ENCODE results near the gene CYP3A4.
"Not testable (repeated sequence)": the region's sequence is repeated elsewhere in the genome, so short reads cannot be mapped to it uniquely, and the experiment has no call there.

CYP3A4 gene

GRCh38 chr7:99820408-99821027 lies 36.5 kb upstream of the CYP3A4 start:
- Mint-ChIP-seq H3K4me3 (no peak overlapping the region), H3K27me3 (ENCODE audit: low read depth) (peaks cover 2% of the 10 kb centered on the region), H3K9me3 (peaks cover 4% of the 10 kb centered on the region), H3K4me1 (peaks cover 7% of the 10 kb centered on the region), H3K36me3 (ENCODE audit: low read depth) (no peaks in the 10 kb centered on the region), H3K27ac (no peak overlapping the region)
- no peak for TF ChIP-seq CTCF (IDR thresholded peaks at IDR 0.05; ENCODE audit: unreplicated experiment in 3 of 3)

GRCh38 chr7:99808766-99809165 lies 24.8 kb upstream of the CYP3A4 start:
- TF ChIP-seq CTCF (IDR thresholded peaks at IDR 0.05; ENCODE audit: unreplicated experiment in 3 of 3), result no peak
- H3K27ac Mint-ChIP-seq, result no peak overlapping the region

GRCh38 chr7:99806839-99807478 lies 23.0 kb upstream of the CYP3A4 start:
- H3K4me1 Mint-ChIP-seq, result no peaks in the 10 kb centered on the region
- no peak for TF ChIP-seq CTCF (IDR thresholded peaks at IDR 0.05; ENCODE audit: unreplicated experiment in 3 of 3)
- no peaks in the 10 kb centered on the region for H3K36me3 Mint-ChIP-seq (ENCODE audit: low read depth)
- H3K27me3 Mint-ChIP-seq (ENCODE audit: low read depth), result peaks cover 7% of the 10 kb centered on the region
- H3K9me3 Mint-ChIP-seq, result peaks cover 24% of the 10 kb centered on the region
- H3K4me3 Mint-ChIP-seq, result no peak overlapping the region
- H3K27ac Mint-ChIP-seq, result no peak overlapping the region

More at GRCh38 chr7:99808766-99809165, 24.8 kb upstream of the CYP3A4 start:
- Mint-ChIP-seq H3K36me3 (ENCODE audit: low read depth) (no peaks in the 10 kb centered on the region), H3K4me3 (no peak overlapping the region), H3K9me3 (peaks cover 21% of the 10 kb centered on the region), H3K27me3 (ENCODE audit: low read depth) (peaks cover 6% of the 10 kb centered on the region), H3K4me1 (no peaks in the 10 kb centered on the region)

GRCh38 chr7:99805641-99806040 lies 21.7 kb upstream of the CYP3A4 start:
- Mint-ChIP-seq H3K4me1 (no peaks in the 10 kb centered on the region), H3K27me3 (ENCODE audit: low read depth) (peaks cover 7% of the 10 kb centered on the region), H3K27ac (no peak overlapping the region), H3K9me3 (peaks cover 24% of the 10 kb centered on the region), H3K4me3 (no peak overlapping the region), H3K36me3 (ENCODE audit: low read depth) (no peaks in the 10 kb centered on the region)
- TF ChIP-seq CTCF (IDR thresholded peaks at IDR 0.05; ENCODE audit: unreplicated experiment in 3 of 3), result no peak

GRCh38 chr7:99803118-99803517 lies 19.1 kb upstream of the CYP3A4 start:
- H3K9me3 Mint-ChIP-seq, result peaks cover 24% of the 10 kb centered on the region
- not testable (repeated sequence) for H3K36me3 Mint-ChIP-seq (ENCODE audit: low read depth); H3K27me3 Mint-ChIP-seq (ENCODE audit: low read depth); H3K27ac Mint-ChIP-seq; H3K4me3 Mint-ChIP-seq; H3K4me1 Mint-ChIP-seq

GRCh38 chr7:99801407-99801806 lies 17.4 kb upstream of the CYP3A4 start:
- H3K27me3 Mint-ChIP-seq (ENCODE audit: low read depth); H3K27ac Mint-ChIP-seq; H3K4me3 Mint-ChIP-seq; H3K4me1 Mint-ChIP-seq; H3K36me3 Mint-ChIP-seq (ENCODE audit: low read depth): not testable (repeated sequence)
- peaks cover 20% of the 10 kb centered on the region for H3K9me3 Mint-ChIP-seq

GRCh38 chr7:99798972-99799371 lies 15.0 kb upstream of the CYP3A4 start:
- Mint-ChIP-seq H3K9me3 (peaks cover 6% of the 10 kb centered on the region), H3K36me3 (ENCODE audit: low read depth) (no peaks in the 10 kb centered on the region), H3K4me3 (no peak overlapping the region), H3K27ac (no peak overlapping the region), H3K4me1 (no peaks in the 10 kb centered on the region), H3K27me3 (ENCODE audit: low read depth) (peaks cover 3% of the 10 kb centered on the region)
- TF ChIP-seq CTCF (IDR thresholded peaks at IDR 0.05; ENCODE audit: unreplicated experiment in 3 of 3), result no peak

GRCh38 chr7:99795864-99796263 lies 11.9 kb upstream of the CYP3A4 start:
- not testable (repeated sequence) for H3K4me1 Mint-ChIP-seq; H3K4me3 Mint-ChIP-seq; H3K9me3 Mint-ChIP-seq; H3K27ac Mint-ChIP-seq; H3K36me3 Mint-ChIP-seq (ENCODE audit: low read depth); H3K27me3 Mint-ChIP-seq (ENCODE audit: low read depth)

All from nephron (organoid).